KMS-11 (cell line): Measurements from ENCODE around the gene NCKAP5.

Source experiments
- H2AFZ ChIP-seq: fragments of 200-600 bp; sonication (generic); 2 replicates; pipeline ENCODE4 v1.6.1; 2016; ENCODE audit warnings: antibody characterized with exemption, mixed run types, low read depth
- H3K27ac ChIP-seq: fragments of 200-600 bp; sonication (generic); 2 replicates; pipeline ENCODE4 v1.6.1; 2016; ENCODE audit warnings: mild to moderate bottlenecking, mixed run types
- H3K27me3 ChIP-seq: fragments of 200-600 bp; sonication (generic); 2 replicates; pipeline ENCODE4 v1.6.1; 2017; ENCODE audit warnings: mild to moderate bottlenecking, low read depth, mixed run types, moderate library complexity; ENCODE audit not compliant: insufficient read depth
- H3K36me3 ChIP-seq: fragments of 200-600 bp; sonication (generic); 2 replicates; pipeline ENCODE4 v1.6.1; 2017; ENCODE audit warnings: mild to moderate bottlenecking, mixed run types; ENCODE audit not compliant: insufficient read depth
- H3K4me1 ChIP-seq: fragments of 200-600 bp; sonication (generic); 2 replicates; pipeline ENCODE4 v1.6.1; 2016; ENCODE audit warnings: mild to moderate bottlenecking, low read depth, mixed run types; ENCODE audit not compliant: poor library complexity, severe bottlenecking
- H3K4me2 ChIP-seq: fragments of 200-600 bp; sonication (generic); 2 replicates; pipeline ENCODE4 v1.7.0; 2016; ENCODE audit warnings: mild to moderate bottlenecking, mixed run types
- H3K4me3 ChIP-seq: fragments of 200-600 bp; sonication (generic); IDR thresholded peaks from 2 replicates; pipeline ENCODE4 v1.6.1; 2017; ENCODE audit warnings: low read depth, low read length, mixed read lengths; ENCODE audit not compliant: insufficient read depth
- H3K79me2 ChIP-seq: fragments of 200-600 bp; sonication (generic); 2 replicates; pipeline ENCODE4 v1.6.1; 2016; ENCODE audit warnings: low read depth, mixed run types; ENCODE audit not compliant: insufficient read depth
- H3K9ac ChIP-seq: fragments of 200-600 bp; sonication (generic); 2 replicates; pipeline ENCODE4 v1.6.1; 2016; ENCODE audit warnings: mild to moderate bottlenecking, mixed run types
- H4K20me1 ChIP-seq: fragments of 200-600 bp; sonication (generic); 2 replicates; pipeline ENCODE4 v1.6.1; 2016; ENCODE audit warnings: mild to moderate bottlenecking, mixed run types; ENCODE audit not compliant: insufficient read depth
- CTCF ChIP-seq: fragments of 200-600 bp; sonication (generic); conservative IDR thresholded peaks from 2 replicates; pipeline ENCODE4 v1.6.1; 2017; ENCODE audit warnings: low read depth, mild to moderate bottlenecking, antibody characterized with exemption, low read length, moderate library complexity, mixed read lengths

NCKAP5 gene

GRCh38 chr2:132638313-132639040, 929.8 kb downstream of the NCKAP5 start:
- no peak overlapping the region for H3K4me2 ChIP-seq
- no peak overlapping the region for H2AFZ ChIP-seq
- no peaks in the 10 kb centered on the region for H3K36me3 ChIP-seq
- H3K4me1 ChIP-seq = no peaks in the 10 kb centered on the region
- TF ChIP-seq CTCF = no peak
- H3K4me3 ChIP-seq = no peak overlapping the region
- H3K9ac ChIP-seq = no peak overlapping the region
- H3K27me3 ChIP-seq = no peaks in the 10 kb centered on the region
- no peaks in the 10 kb centered on the region for H4K20me1 ChIP-seq
- H3K27ac ChIP-seq = no peak overlapping the region
- no peaks in the 10 kb centered on the region for H3K79me2 ChIP-seq

GRCh38 chr2:132636346-132636745, 931.9 kb downstream of the NCKAP5 start:
- H3K4me2 ChIP-seq = no peak overlapping the region
- H3K4me3 ChIP-seq = no peak overlapping the region
- no peak overlapping the region for H3K9ac ChIP-seq
- H3K36me3 ChIP-seq = no peaks in the 10 kb centered on the region
- no peak overlapping the region for H2AFZ ChIP-seq
- no peaks in the 10 kb centered on the region for H4K20me1 ChIP-seq
- no peaks in the 10 kb centered on the region for H3K79me2 ChIP-seq
- no peak for TF ChIP-seq CTCF
- no peak overlapping the region for H3K27ac ChIP-seq
- no peaks in the 10 kb centered on the region for H3K4me1 ChIP-seq
- no peaks in the 10 kb centered on the region for H3K27me3 ChIP-seq

GRCh38 chr2:132633635-132634034, 934.6 kb downstream of the NCKAP5 start:
- H3K27me3 ChIP-seq = no peaks in the 10 kb centered on the region
- no peak for TF ChIP-seq CTCF
- H2AFZ ChIP-seq = no peak overlapping the region
- H3K4me3 ChIP-seq = no peak overlapping the region
- no peaks in the 10 kb centered on the region for H3K79me2 ChIP-seq
- H3K4me1 ChIP-seq = no peaks in the 10 kb centered on the region
- no peak overlapping the region for H3K27ac ChIP-seq
- H3K4me2 ChIP-seq = no peak overlapping the region
- H3K9ac ChIP-seq = no peak overlapping the region
- H3K36me3 ChIP-seq = no peaks in the 10 kb centered on the region
- H4K20me1 ChIP-seq = no peaks in the 10 kb centered on the region

GRCh38 chr2:132632000-132632649, 936.1 kb downstream of the NCKAP5 start:
- no peaks in the 10 kb centered on the region for H3K27me3 ChIP-seq
- no peaks in the 10 kb centered on the region for H3K4me1 ChIP-seq
- H3K4me2 ChIP-seq = no peak overlapping the region
- H3K27ac ChIP-seq = no peak overlapping the region
- H2AFZ ChIP-seq = no peak overlapping the region
- H3K9ac ChIP-seq = no peak overlapping the region
- no peaks in the 10 kb centered on the region for H3K79me2 ChIP-seq
- no peaks in the 10 kb centered on the region for H3K36me3 ChIP-seq
- no peak for TF ChIP-seq CTCF
- no peaks in the 10 kb centered on the region for H4K20me1 ChIP-seq
- no peak overlapping the region for H3K4me3 ChIP-seq
